Osteoblast (primary cell): Measurements from ENCODE around the gene PTCHD4. TPM values are rescaled to one million over a fixed set of nuclear protein-coding genes. Genes with fewer than 3 reads are reported as not detected.

Experiments
- DNase-seq: peaks from one replicate; pipeline ENCODE4 v3.0.0; 2011; ENCODE audit warnings: low spot score, mixed read lengths; ENCODE audit not compliant: insufficient read length; ENCODE audit errors: missing footprints
- H2AFZ ChIP-seq: 2 replicates; pipeline ENCODE4 v1.6.0; 2011; ENCODE audit warnings: mild to moderate bottlenecking, low read length
- H3K27ac ChIP-seq: 2 replicates; pipeline ENCODE4 v1.5.1; 2011; ENCODE audit warnings: mild to moderate bottlenecking, low read depth, low read length, moderate library complexity
- H3K27me3 ChIP-seq: 2 replicates; pipeline ENCODE4 v1.6.0; 2012; ENCODE audit warnings: mild to moderate bottlenecking, control low read depth, inconsistent platforms, low read length, moderate library complexity; ENCODE audit not compliant: insufficient read depth
- H3K36me3 ChIP-seq: 2 replicates; pipeline ENCODE4 v1.5.1; 2011; ENCODE audit warnings: mild to moderate bottlenecking, low read length, control low read depth, moderate library complexity; ENCODE audit not compliant: insufficient read depth
- H3K4me1 ChIP-seq: 2 replicates; pipeline ENCODE4 v1.5.1; 2011; ENCODE audit warnings: mild to moderate bottlenecking, low read length, control low read depth, moderate library complexity; ENCODE audit not compliant: insufficient read depth
- H3K4me2 ChIP-seq: 2 replicates; pipeline ENCODE4 v1.6.0; 2011; ENCODE audit warnings: mild to moderate bottlenecking, low read length; ENCODE audit not compliant: insufficient read depth
- H3K4me3 ChIP-seq: fragments of 200-600 bp; sonication (generic); 3 replicates; pipeline ENCODE4 v1.5.1; 2012; ENCODE audit warnings: mild to moderate bottlenecking, low read length, inconsistent platforms; ENCODE audit not compliant: insufficient read depth
- H3K79me2 ChIP-seq: 2 replicates; pipeline ENCODE4 v1.6.0; 2012; ENCODE audit warnings: mild to moderate bottlenecking, low read length, control low read depth, inconsistent platforms; ENCODE audit not compliant: insufficient read depth
- H3K9me3 ChIP-seq: 2 replicates; pipeline ENCODE4 v1.5.1; 2011; ENCODE audit warnings: low read depth, low read length, control low read depth
- H4K20me1 ChIP-seq: 2 replicates; pipeline ENCODE4 v1.6.0; 2012; ENCODE audit warnings: mild to moderate bottlenecking, low read length, control low read depth; ENCODE audit not compliant: insufficient read depth
- total RNA-seq: library from RNA; depleted of rRNA; stranded (reverse); fragments of >200 nt; gene quantifications from 2 replicates; pipeline ENCODE4 v1.2.3, GENCODE V29; 2012
- TF ChIP-seq, protein P1 (sequence below): IDR thresholded peaks from 2 replicates; pipeline ENCODE4 v1.5.1; 2011; ENCODE audit warnings: mild to moderate bottlenecking, low read depth, low read length, moderate library complexity; ENCODE audit errors: extremely low read depth

PTCHD4 gene
- total RNA-seq, 1 donor, result 6.5 TPM

DNA sequence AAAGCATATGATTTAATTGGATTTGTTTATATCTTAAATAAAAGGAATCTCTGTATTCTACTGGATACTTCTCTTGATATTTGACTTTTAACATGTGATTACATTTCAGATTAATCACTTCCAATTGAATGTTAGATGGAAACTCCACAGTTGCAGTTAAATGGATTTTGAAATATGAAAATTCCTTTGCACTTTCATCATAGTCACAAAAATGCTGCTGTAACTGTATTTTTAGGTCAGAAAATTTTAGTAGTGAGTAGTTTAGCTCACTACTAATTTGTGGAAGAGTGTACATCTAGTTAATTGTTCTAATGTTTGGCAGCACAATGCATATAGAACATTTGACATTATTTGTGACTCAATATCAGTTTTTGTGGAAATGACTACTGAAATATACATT lies 26.8 kb downstream of the PTCHD4 start:
- peak; percentile 19 for DNase-seq
- H3K9me3 ChIP-seq, result no peaks in the 10 kb centered on the region
- TF ChIP-seq, protein P1, sequence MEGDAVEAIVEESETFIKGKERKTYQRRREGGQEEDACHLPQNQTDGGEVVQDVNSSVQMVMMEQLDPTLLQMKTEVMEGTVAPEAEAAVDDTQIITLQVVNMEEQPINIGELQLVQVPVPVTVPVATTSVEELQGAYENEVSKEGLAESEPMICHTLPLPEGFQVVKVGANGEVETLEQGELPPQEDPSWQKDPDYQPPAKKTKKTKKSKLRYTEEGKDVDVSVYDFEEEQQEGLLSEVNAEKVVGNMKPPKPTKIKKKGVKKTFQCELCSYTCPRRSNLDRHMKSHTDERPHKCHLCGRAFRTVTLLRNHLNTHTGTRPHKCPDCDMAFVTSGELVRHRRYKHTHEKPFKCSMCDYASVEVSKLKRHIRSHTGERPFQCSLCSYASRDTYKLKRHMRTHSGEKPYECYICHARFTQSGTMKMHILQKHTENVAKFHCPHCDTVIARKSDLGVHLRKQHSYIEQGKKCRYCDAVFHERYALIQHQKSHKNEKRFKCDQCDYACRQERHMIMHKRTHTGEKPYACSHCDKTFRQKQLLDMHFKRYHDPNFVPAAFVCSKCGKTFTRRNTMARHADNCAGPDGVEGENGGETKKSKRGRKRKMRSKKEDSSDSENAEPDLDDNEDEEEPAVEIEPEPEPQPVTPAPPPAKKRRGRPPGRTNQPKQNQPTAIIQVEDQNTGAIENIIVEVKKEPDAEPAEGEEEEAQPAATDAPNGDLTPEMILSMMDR, result no peak
- no peaks in the 10 kb centered on the region for H3K36me3 ChIP-seq
- H3K79me2 ChIP-seq, result no peaks in the 10 kb centered on the region
- H3K4me2 ChIP-seq, result no peak overlapping the region
- no peak overlapping the region for H3K4me3 ChIP-seq
- H3K27me3 ChIP-seq, result no peaks in the 10 kb centered on the region
- no peak overlapping the region for H2AFZ ChIP-seq
- no peaks in the 10 kb centered on the region for H3K4me1 ChIP-seq
- no peaks in the 10 kb centered on the region for H4K20me1 ChIP-seq
- no peak overlapping the region for H3K27ac ChIP-seq

- Histone ChIP-seq H3K27me3 (no peaks in the 10 kb centered on the region), H4K20me1 (no peaks in the 10 kb centered on the region), H3K4me3 (no peak overlapping the region), H3K79me2 (no peaks in the 10 kb centered on the region), H3K4me1 (no peaks in the 10 kb centered on the region), H3K27ac (no peak overlapping the region), H3K9me3 (no peaks in the 10 kb centered on the region), H2AFZ (no peak overlapping the region), H3K4me2 (no peak overlapping the region), H3K36me3 (no peaks in the 10 kb centered on the region)
- TF ChIP-seq, protein P1, result no peak
- no peak for DNase-seq
Measured at GRCh38 chr6:48080227-48081009, 30.6 kb downstream of the PTCHD4 start.

DNA sequence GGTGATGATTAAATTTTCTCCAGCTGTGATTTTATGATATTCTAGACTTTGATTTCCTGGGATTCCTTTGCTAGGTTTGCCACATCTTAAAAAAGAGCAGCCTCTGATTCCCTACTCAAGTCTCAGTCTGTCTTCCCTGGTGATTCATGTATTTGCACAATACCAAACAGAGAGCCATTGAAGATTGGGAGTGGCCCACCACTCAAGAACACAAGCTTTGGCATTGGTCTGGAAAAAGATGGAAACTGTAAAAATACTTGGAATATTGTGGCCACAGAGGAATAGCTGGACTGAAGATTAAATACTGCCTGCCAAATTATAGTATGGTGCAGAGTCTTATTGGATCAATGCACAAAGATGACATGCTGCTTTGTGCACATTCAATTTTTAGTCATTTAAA lies 32.9 kb downstream of the PTCHD4 start:
- no peak overlapping the region for H2AFZ ChIP-seq
- no peaks in the 10 kb centered on the region for H3K27me3 ChIP-seq
- no peaks in the 10 kb centered on the region for H3K9me3 ChIP-seq
- H3K4me1 ChIP-seq, result no peaks in the 10 kb centered on the region
- DNase-seq, result no peak
- H3K27ac ChIP-seq, result no peak overlapping the region
- H3K4me2 ChIP-seq, result no peak overlapping the region
- TF ChIP-seq, protein P1, result no peak
- no peaks in the 10 kb centered on the region for H4K20me1 ChIP-seq
- no peaks in the 10 kb centered on the region for H3K36me3 ChIP-seq
- H3K4me3 ChIP-seq, result no peak overlapping the region
- H3K79me2 ChIP-seq, result no peaks in the 10 kb centered on the region

GRCh38 chr6:48075181-48075580 lies 35.8 kb downstream of the PTCHD4 start:
- no peaks in the 10 kb centered on the region for H3K79me2 ChIP-seq
- no peak overlapping the region for H2AFZ ChIP-seq
- no peak overlapping the region for H3K4me2 ChIP-seq
- H3K9me3 ChIP-seq, result no peaks in the 10 kb centered on the region
- no peaks in the 10 kb centered on the region for H3K36me3 ChIP-seq
- TF ChIP-seq, protein P1, result no peak
- H3K4me1 ChIP-seq, result no peaks in the 10 kb centered on the region
- no peak overlapping the region for H3K27ac ChIP-seq
- no peaks in the 10 kb centered on the region for H3K27me3 ChIP-seq
- H3K4me3 ChIP-seq, result no peak overlapping the region
- H4K20me1 ChIP-seq, result no peaks in the 10 kb centered on the region
- no peak for DNase-seq
